Mesendoderm (in vitro differentiated cells): Measurements from ENCODE around the gene CSNK1G1.

Experiments used
- DNase-seq: peaks from one replicate; pipeline ENCODE4 v3.0.0; 2013
- H2AK5ac ChIP-seq: 2 replicates; pipeline ENCODE4 v1.6.1; 2013; ENCODE audit warnings: low read length, inconsistent platforms
- H2BK120ac ChIP-seq: 2 replicates; pipeline ENCODE4 v1.6.1; 2013; ENCODE audit warnings: low read depth, mild to moderate bottlenecking, low read length, moderate library complexity, mixed read lengths
- H2BK15ac ChIP-seq: replicated peaks from 2 replicates; pipeline ENCODE4 v1.6.1; 2013; ENCODE audit warnings: low read depth, mild to moderate bottlenecking, moderate library complexity
- H2BK5ac ChIP-seq: 2 replicates; pipeline ENCODE4 v1.6.1; 2013; ENCODE audit warnings: low read length, inconsistent platforms
- H3K18ac ChIP-seq: 2 replicates; pipeline ENCODE4 v1.6.1; 2013; ENCODE audit warnings: mild to moderate bottlenecking, low read length, mixed read lengths
- H3K23ac ChIP-seq: one replicate; pipeline ENCODE4 v1.6.1; 2013; ENCODE audit warnings: low read length
- H3K27ac ChIP-seq: 2 replicates; pipeline ENCODE4 v1.5.1; 2013; ENCODE audit warnings: low read depth, mild to moderate bottlenecking, inconsistent platforms, low read length, moderate library complexity
- H3K27me3 ChIP-seq: 2 replicates; pipeline ENCODE4 v1.6.1; 2013; ENCODE audit warnings: low read length, control low read depth, mild to moderate bottlenecking, inconsistent platforms; ENCODE audit not compliant: insufficient read depth, poor library complexity
- H3K36me3 ChIP-seq: 2 replicates; pipeline ENCODE4 v1.6.1; 2013; ENCODE audit warnings: low read length, inconsistent platforms; ENCODE audit not compliant: control insufficient read depth, insufficient read depth
- H3K4ac ChIP-seq: one replicate; pipeline ENCODE4 v1.6.1; 2013; ENCODE audit warnings: low read depth, mild to moderate bottlenecking, low read length, moderate library complexity
- H3K4me1 ChIP-seq: 2 replicates; pipeline ENCODE4 v1.6.1; 2013; ENCODE audit warnings: low read depth, low read length, inconsistent platforms; ENCODE audit not compliant: control insufficient read depth
- H3K4me2 ChIP-seq: 2 replicates; pipeline ENCODE4 v1.6.1; 2013; ENCODE audit warnings: low read length
- H3K4me3 ChIP-seq: 2 replicates; pipeline ENCODE4 v1.5.1; 2013; ENCODE audit warnings: mild to moderate bottlenecking, low read length
- H3K56ac ChIP-seq: one replicate; pipeline ENCODE4 v1.6.1; 2013; ENCODE audit warnings: low read length
- H3K79me1 ChIP-seq: 2 replicates; pipeline ENCODE4 v1.6.1; 2013; ENCODE audit warnings: low read length, inconsistent platforms
- H3K79me2 ChIP-seq: 2 replicates; pipeline ENCODE4 v1.6.1; 2013; ENCODE audit warnings: mild to moderate bottlenecking, low read length; ENCODE audit not compliant: control insufficient read depth, insufficient read depth
- H3K9ac ChIP-seq: 2 replicates; pipeline ENCODE4 v1.6.1; 2013; ENCODE audit warnings: low read length, inconsistent platforms
- H4K5ac ChIP-seq: one replicate; pipeline ENCODE4 v1.6.1; 2013; ENCODE audit warnings: low read length
- H4K8ac ChIP-seq: one replicate; pipeline ENCODE4 v1.6.1; 2013; ENCODE audit warnings: low read depth, mild to moderate bottlenecking, control low read depth, low read length, moderate library complexity
- WGBS: extraction: QIAGEN DNeasy Blood & Tissue Kit; methylation state at CpG from one replicate; pipeline ENCODE4 v1.1.7; 2013; ENCODE audit warnings: low lambda C conversion rate, missing lambda C conversion rate; ENCODE audit not compliant: insufficient coverage; ENCODE audit errors: extremely low coverage; 5-methylcytosine and 5-hydroxymethylcytosine counted together

CSNK1G1 gene

DNA sequence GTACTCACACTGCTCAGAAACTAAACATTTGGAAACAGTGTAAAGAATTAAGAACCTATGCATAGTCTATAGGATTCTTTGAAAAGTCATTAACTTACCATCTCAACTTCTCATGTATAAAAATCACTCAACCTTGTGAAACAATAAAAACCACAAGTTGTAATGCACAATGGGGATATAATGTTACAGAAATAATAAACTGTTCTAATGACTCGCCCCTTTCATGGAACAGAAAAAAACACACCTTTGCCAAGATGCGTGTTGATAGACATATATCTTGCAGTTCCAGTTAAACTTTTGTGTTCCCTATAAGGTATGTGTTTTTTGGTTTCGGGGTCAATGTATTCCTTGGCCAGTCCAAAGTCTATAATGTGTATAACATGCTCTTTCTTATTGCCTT is 142.3 kb downstream of the CSNK1G1 start:
- H3K4ac ChIP-seq = no peak overlapping the region
- H2AK5ac ChIP-seq = no peak overlapping the region
- no peak overlapping the region for H3K4me3 ChIP-seq
- H3K56ac ChIP-seq = no peak overlapping the region
- no CpG with 5 or more reads among the region's 3 CpGs for WGBS
- DNase-seq = no peak
- H3K9ac ChIP-seq = no peak overlapping the region
- H4K5ac ChIP-seq = no peak overlapping the region
- H3K4me1 ChIP-seq = no peaks in the 10 kb centered on the region
- no peak overlapping the region for H2BK15ac ChIP-seq
- H3K79me1 ChIP-seq = peaks cover 1% of the 10 kb centered on the region
- no peaks in the 10 kb centered on the region for H3K79me2 ChIP-seq
- no peak overlapping the region for H4K8ac ChIP-seq
- H2BK5ac ChIP-seq = no peak overlapping the region
- H3K36me3 ChIP-seq = no peaks in the 10 kb centered on the region
- no peak overlapping the region for H2BK120ac ChIP-seq
- H3K27me3 ChIP-seq = no peaks in the 10 kb centered on the region
- no peak overlapping the region for H3K4me2 ChIP-seq
- no peak overlapping the region for H3K18ac ChIP-seq
- H3K27ac ChIP-seq = no peak overlapping the region
- no peak overlapping the region for H3K23ac ChIP-seq

DNA sequence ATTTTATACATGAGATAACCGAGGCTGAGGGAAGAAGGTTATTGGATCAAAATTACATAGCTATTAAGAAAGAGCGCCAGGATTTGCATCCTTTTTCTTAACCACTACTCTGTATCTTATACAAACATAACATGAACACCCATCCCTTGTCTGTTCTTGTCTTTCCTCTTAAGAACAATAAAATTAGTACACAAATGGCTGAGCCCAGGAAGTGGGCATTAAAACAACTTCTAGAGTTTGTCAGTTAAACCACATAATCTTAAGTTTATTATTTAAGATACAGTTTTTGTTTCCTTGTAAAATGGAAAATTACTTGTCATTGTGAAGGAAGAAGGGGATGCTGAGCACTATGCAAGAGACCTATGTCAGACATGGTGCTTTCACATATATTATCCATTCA is 144.3 kb downstream of the CSNK1G1 start:
- Histone ChIP-seq H3K4me3 (no peak overlapping the region), H3K36me3 (no peaks in the 10 kb centered on the region), H3K56ac (no peak overlapping the region), H3K4ac (no peak overlapping the region), H2BK5ac (no peak overlapping the region), H2AK5ac (no peak overlapping the region), H3K18ac (no peak overlapping the region), H4K8ac (no peak overlapping the region), H3K27me3 (no peaks in the 10 kb centered on the region), H3K23ac (no peak overlapping the region), H3K27ac (no peak overlapping the region), H3K4me2 (no peak overlapping the region), H3K79me2 (no peaks in the 10 kb centered on the region), H3K79me1 (no peaks in the 10 kb centered on the region), H3K4me1 (no peaks in the 10 kb centered on the region), H2BK120ac (no peak overlapping the region), H2BK15ac (no peak overlapping the region), H4K5ac (no peak overlapping the region), H3K9ac (no peak overlapping the region)
- no peak for DNase-seq
- WGBS = no CpG with 5 or more reads among the region's 2 CpGs

DNA sequence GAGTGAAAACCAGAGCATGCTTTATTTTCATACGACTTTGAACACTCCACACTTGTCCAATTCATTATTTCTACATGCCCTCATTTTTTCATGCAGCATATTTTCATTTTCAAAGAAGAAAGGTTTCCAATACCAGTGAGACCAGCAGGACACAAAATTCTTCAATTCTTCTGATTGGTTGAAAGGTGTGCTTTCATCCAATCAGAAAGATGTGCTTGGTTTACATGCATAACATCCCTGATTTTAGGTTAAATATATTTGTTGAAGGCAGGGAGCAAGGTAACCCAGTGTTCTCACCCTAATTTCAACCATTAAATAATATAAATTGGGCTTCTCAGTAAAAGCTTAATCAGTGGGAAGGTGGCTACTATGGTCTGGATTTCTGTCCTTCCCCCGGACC is 145.6 kb downstream of the CSNK1G1 start:
- H3K9ac ChIP-seq = no peak overlapping the region
- no peak overlapping the region for H4K8ac ChIP-seq
- no peak for DNase-seq
- H2BK120ac ChIP-seq = no peak overlapping the region
- no peak overlapping the region for H3K56ac ChIP-seq
- no peak overlapping the region for H2BK5ac ChIP-seq
- H2AK5ac ChIP-seq = no peak overlapping the region
- no peak overlapping the region for H3K18ac ChIP-seq
- no peak overlapping the region for H3K4me3 ChIP-seq
- no peaks in the 10 kb centered on the region for H3K79me1 ChIP-seq
- no peaks in the 10 kb centered on the region for H3K79me2 ChIP-seq
- H3K36me3 ChIP-seq = no peaks in the 10 kb centered on the region
- H3K4me2 ChIP-seq = no peak overlapping the region
- no peak overlapping the region for H3K27ac ChIP-seq
- no peak overlapping the region for H3K4ac ChIP-seq
- no peak overlapping the region for H3K23ac ChIP-seq
- H2BK15ac ChIP-seq = no peak overlapping the region
- H4K5ac ChIP-seq = no peak overlapping the region
- no peaks in the 10 kb centered on the region for H3K27me3 ChIP-seq
- H3K4me1 ChIP-seq = no peaks in the 10 kb centered on the region
- WGBS = no CpG with 5 or more reads among the region's 2 CpGs

DNA sequence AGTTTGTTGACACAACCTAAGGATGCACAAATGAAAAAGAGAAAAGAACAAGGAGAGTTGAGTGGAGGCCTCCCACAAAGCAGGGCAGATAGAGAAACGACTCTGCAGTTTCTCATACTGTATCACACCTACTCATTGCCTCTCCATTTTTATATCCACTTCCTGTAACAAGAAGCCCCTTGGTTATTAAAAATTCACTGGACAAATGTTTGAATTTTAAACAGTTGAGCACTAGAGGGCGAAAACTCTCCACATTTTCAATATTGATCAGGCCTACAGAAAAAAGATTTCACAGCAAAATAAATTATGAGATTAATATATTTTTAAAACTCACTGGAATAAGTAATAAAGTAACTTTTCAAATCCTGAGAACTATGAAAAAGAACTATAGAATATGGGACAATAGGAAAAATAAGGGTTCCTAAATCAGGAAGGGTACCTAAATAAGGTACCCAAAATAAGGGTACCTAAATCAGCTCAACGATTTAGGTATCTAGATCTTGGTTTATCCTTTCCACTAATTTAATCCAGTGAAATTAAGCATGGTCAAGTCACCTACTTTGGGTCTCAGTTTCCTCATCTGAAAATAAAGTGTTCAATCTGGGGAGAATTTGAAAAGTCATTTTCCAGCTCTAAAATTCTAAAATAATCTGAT is 146.2 kb downstream of the CSNK1G1 start:
- H3K4me3 ChIP-seq = no peak overlapping the region
- H3K27ac ChIP-seq = no peak overlapping the region
- H3K56ac ChIP-seq = no peak overlapping the region
- H4K8ac ChIP-seq = no peak overlapping the region
- H3K4me2 ChIP-seq = no peak overlapping the region
- no peaks in the 10 kb centered on the region for H3K79me1 ChIP-seq
- H3K23ac ChIP-seq = no peak overlapping the region
- no peak overlapping the region for H2BK120ac ChIP-seq
- H2BK5ac ChIP-seq = no peak overlapping the region
- no peak overlapping the region for H3K9ac ChIP-seq
- H2BK15ac ChIP-seq = no peak overlapping the region
- H3K27me3 ChIP-seq = no peaks in the 10 kb centered on the region
- no CpG with 5 or more reads among the region's 3 CpGs for WGBS
- H4K5ac ChIP-seq = no peak overlapping the region
- DNase-seq = no peak
- H2AK5ac ChIP-seq = no peak overlapping the region
- no peaks in the 10 kb centered on the region for H3K36me3 ChIP-seq
- no peak overlapping the region for H3K4ac ChIP-seq
- H3K18ac ChIP-seq = no peak overlapping the region
- no peaks in the 10 kb centered on the region for H3K4me1 ChIP-seq
- no peaks in the 10 kb centered on the region for H3K79me2 ChIP-seq

DNA sequence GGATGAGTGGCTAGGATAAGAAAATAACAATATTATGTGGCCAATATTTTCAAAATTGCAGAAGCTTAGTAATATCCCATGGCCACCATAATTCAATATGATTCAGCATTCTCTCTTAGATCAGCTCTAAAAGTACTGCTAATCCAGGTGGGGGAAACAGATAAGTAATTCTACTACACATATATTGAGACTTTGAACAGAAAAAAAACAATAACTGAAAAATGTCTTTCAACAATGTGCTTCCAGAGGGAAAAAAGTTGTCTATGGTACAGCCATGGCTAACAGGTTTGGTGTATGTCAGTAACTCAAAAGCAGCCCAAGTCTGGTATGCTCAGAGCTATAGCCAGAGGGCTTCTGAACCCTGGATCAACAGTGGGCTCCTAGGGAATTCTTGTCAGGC is 150.8 kb downstream of the CSNK1G1 start:
- Histone ChIP-seq H3K4me3 (no peak overlapping the region), H3K36me3 (no peaks in the 10 kb centered on the region)

DNA sequence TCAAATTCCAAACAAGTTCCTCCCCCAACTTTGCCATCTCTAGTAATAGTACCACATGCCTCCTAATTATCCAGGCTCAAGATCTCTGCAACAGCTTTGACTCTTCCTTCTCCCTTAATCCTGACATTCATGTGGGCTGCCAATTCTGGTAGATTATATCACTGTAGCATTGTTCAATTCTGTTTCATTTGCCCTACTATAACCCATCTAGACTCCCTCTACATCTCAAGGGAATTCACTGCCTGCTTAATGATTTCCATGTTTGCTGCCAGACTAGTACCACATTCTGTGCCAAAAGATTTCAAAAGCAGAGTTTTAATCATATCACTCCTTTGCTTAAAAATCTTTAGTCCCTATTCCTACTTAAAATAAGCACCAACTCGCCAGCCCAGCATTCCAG is 158.5 kb downstream of the CSNK1G1 start:
- WGBS = no CpG with 5 or more reads among the region's 1 CpG
- Histone ChIP-seq H3K4me1 (no peaks in the 10 kb centered on the region), H3K36me3 (no peaks in the 10 kb centered on the region), H3K27ac (no peak overlapping the region), H3K4me3 (no peak overlapping the region), H2BK5ac (no peak overlapping the region), H4K5ac (no peak overlapping the region), H2AK5ac (no peak overlapping the region), H3K27me3 (no peaks in the 10 kb centered on the region), H3K18ac (no peak overlapping the region), H3K23ac (no peak overlapping the region), H3K9ac (no peak overlapping the region), H2BK15ac (no peak overlapping the region), H3K56ac (no peak overlapping the region), H3K79me1 (no peaks in the 10 kb centered on the region), H3K4me2 (no peak overlapping the region), H2BK120ac (no peak overlapping the region), H3K4ac (no peak overlapping the region), H3K79me2 (no peaks in the 10 kb centered on the region), H4K8ac (no peak overlapping the region)
- DNase-seq = no peak

More for the DNA sequence above, 150.8 kb downstream of the CSNK1G1 start:
- no peak overlapping the region for H2AK5ac ChIP-seq
- H4K8ac ChIP-seq = no peak overlapping the region
- no peaks in the 10 kb centered on the region for H3K4me1 ChIP-seq
- no peaks in the 10 kb centered on the region for H3K79me1 ChIP-seq
- H3K9ac ChIP-seq = no peak overlapping the region
- H2BK15ac ChIP-seq = no peak overlapping the region
- no peak overlapping the region for H4K5ac ChIP-seq
- H2BK5ac ChIP-seq = no peak overlapping the region
- H3K4me2 ChIP-seq = no peak overlapping the region
- no peak overlapping the region for H3K18ac ChIP-seq
- H3K79me2 ChIP-seq = no peaks in the 10 kb centered on the region
- no peak overlapping the region for H3K27ac ChIP-seq
- H2BK120ac ChIP-seq = no peak overlapping the region
- H3K27me3 ChIP-seq = no peaks in the 10 kb centered on the region
- DNase-seq = no peak
- no peak overlapping the region for H3K4ac ChIP-seq
- no peak overlapping the region for H3K23ac ChIP-seq
- H3K56ac ChIP-seq = no peak overlapping the region
